Hindlimb muscle (tissue), 1 donor: ENCODE results near the gene RADIL. TPM values are rescaled to one million over a fixed set of nuclear protein-coding genes. Genes with fewer than 3 reads are reported as not detected.
"Not testable (repeated sequence)": the region's sequence is repeated elsewhere in the genome, so short reads cannot be mapped to it uniquely, and the experiment has no call there.

Experiments
- DNase-seq: peaks from one replicate; pipeline ENCODE4 v3.0.0-alpha.2; 2013
- polyA plus RNA-seq: library from polyadenylated mRNA; unstranded; fragments of 120-200 nt; gene quantifications from one replicate; pipeline ENCODE4 v1.2.1, GENCODE V29; 2013; ENCODE audit not compliant: insufficient read length

RADIL gene
- 3.7 TPM for polyA plus RNA-seq

- peak; percentile 87 for DNase-seq
Measured at GRCh38 chr7:4883372-4884144, at the start of gene RADIL. RADIL (minus strand) TSS chr7:4883716; CDS start chr7:4878139, 5,577 bp downstream.

GRCh38 chr7:4931943-4932342 lies 48.4 kb upstream of the RADIL start:
- DNase-seq, result no peak

- no peak for DNase-seq
Measured at GRCh38 chr7:4929005-4929404, 45.5 kb upstream of the RADIL start.

- no peak for DNase-seq
Measured at GRCh38 chr7:4928445-4928844, 44.9 kb upstream of the RADIL start.

GRCh38 chr7:4919969-4920766 lies 36.7 kb upstream of the RADIL start:
- DNase-seq, result no peak

GRCh38 chr7:4916113-4916512 lies 32.6 kb upstream of the RADIL start:
- no peak for DNase-seq

- DNase-seq, result no peak
Measured at GRCh38 chr7:4911111-4911828, 27.8 kb upstream of the RADIL start.

GRCh38 chr7:4906682-4907081 lies 23.2 kb upstream of the RADIL start:
- no peak for DNase-seq

- no peak for DNase-seq
Measured at GRCh38 chr7:4905171-4905570, 21.7 kb upstream of the RADIL start.

GRCh38 chr7:4904346-4904745 lies 20.8 kb upstream of the RADIL start:
- DNase-seq, result no peak

- no peak for DNase-seq
Measured at GRCh38 chr7:4895766-4896165, 12.2 kb upstream of the RADIL start.

- DNase-seq, result no peak
Measured at GRCh38 chr7:4894482-4894881, 11.0 kb upstream of the RADIL start.

- DNase-seq, result no peak
Measured at GRCh38 chr7:4893929-4894475, 10.5 kb upstream of the RADIL start.

- not testable (repeated sequence) for DNase-seq
Measured at GRCh38 chr7:4893188-4893587, 9.7 kb upstream of the RADIL start.

- not testable (repeated sequence) for DNase-seq
Measured at GRCh38 chr7:4891522-4891921, 8.0 kb upstream of the RADIL start.

- DNase-seq, result no peak
Measured at GRCh38 chr7:4889682-4890081, 6.2 kb upstream of the RADIL start.

- no peak for DNase-seq
Measured at GRCh38 chr7:4888161-4888560, 4.6 kb upstream of the RADIL start.

GRCh38 chr7:4886671-4887070 lies 3.2 kb upstream of the RADIL start:
- no peak for DNase-seq

- DNase-seq, result no peak
Measured at GRCh38 chr7:4885317-4885807, 1.8 kb upstream of the RADIL start.

GRCh38 chr7:4884164-4884563 lies 648 bp upstream of the RADIL start:
- no peak for DNase-seq

GRCh38 chr7:4883033-4883371 lies 514 bp downstream of the RADIL start:
- DNase-seq, result no peak

GRCh38 chr7:4882169-4883032 lies 1.1 kb downstream of the RADIL start:
- peak; percentile 87 for DNase-seq
